Mucosa of gallbladder (tissue), 1 donor: Measurements from ENCODE around the gene ANO8. TPM values are rescaled to one million over a fixed set of nuclear protein-coding genes. Genes with fewer than 3 reads are reported as not detected.
"Not testable (repeated sequence)": the region's sequence is repeated elsewhere in the genome, so short reads cannot be mapped to it uniquely, and the experiment has no call there.

Experiments used
- DNase-seq: peaks from one replicate; pipeline ENCODE4 v3.0.0-alpha.2; 2020; ENCODE audit warnings: low spot score
- total RNA-seq: library from RNA; stranded (reverse); gene quantifications from one replicate; pipeline ENCODE4 v1.2.1, GENCODE V29; 2021
- donor health status: DM: no; HTN: no; CAD: no.

Gene ANO8, protein sequence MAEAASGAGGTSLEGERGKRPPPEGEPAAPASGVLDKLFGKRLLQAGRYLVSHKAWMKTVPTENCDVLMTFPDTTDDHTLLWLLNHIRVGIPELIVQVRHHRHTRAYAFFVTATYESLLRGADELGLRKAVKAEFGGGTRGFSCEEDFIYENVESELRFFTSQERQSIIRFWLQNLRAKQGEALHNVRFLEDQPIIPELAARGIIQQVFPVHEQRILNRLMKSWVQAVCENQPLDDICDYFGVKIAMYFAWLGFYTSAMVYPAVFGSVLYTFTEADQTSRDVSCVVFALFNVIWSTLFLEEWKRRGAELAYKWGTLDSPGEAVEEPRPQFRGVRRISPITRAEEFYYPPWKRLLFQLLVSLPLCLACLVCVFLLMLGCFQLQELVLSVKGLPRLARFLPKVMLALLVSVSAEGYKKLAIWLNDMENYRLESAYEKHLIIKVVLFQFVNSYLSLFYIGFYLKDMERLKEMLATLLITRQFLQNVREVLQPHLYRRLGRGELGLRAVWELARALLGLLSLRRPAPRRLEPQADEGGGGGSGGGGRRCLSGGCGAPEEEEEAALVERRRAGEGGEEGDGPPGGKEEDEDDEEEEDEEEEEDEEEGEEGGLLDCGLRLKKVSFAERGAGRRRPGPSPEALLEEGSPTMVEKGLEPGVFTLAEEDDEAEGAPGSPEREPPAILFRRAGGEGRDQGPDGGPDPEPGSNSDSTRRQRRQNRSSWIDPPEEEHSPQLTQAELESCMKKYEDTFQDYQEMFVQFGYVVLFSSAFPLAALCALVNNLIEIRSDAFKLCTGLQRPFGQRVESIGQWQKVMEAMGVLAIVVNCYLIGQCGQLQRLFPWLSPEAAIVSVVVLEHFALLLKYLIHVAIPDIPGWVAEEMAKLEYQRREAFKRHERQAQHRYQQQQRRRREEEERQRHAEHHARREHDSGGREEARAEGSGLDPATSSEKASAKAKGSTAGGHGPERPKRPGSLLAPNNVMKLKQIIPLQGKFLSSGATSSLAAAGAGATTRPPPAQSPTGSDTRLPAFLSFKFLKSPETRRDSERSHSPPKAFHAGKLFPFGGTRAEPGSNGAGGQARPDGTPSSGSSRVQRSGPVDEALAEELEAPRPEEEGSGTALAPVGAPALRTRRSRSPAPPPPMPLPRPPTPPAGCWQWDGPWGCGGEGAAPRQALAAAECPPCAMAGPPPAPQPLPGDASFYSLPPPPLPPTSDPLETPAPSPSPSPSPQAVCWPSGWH
- 33.2 TPM for total RNA-seq

DNA sequence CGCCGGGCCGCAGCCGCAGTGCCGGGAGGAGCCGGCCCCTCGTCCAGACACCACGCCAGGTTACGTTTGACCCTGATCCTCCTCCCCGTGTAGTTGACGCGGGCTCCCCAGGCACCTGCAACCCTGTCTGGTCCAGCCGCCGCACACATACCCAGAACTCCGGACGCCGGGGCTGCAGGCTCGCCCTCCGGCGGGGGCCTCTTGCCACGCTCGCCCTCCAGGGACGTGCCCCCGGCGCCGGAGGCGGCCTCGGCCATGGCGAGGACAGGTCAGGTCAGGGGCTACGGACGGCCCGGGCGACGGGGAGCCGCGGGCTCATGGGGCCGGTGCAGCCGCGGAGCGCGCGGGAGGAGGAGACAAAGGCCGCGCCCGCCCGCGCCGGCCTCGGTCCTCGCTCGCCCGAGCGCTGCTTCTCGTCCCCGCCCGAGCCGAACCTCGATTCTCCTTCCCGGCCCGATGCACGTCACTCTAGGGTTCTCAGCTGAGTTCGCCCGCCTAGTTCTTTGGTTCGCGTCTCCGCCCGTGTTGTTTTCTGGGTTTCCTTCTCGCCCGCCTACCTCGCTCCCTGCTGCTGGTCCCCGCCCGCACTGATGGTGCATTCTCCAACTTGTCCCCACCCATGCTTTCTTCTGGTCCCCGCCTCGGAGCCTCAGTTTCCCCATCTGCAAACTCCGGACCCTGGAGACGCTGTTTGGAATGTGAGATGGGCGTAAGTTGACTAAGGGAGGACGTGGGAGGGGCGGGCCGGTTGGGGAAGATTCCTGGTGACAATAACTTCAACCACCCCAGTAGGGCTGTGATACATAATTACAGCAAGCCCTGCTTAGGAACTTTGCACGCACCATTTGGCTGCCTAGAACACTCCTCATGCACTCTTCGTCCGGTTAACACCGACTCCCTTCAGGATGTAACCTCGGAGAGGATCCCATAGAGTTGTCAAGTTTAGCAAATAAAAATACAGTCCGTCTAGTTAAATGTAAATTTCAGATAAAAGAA, at the start of gene ANO8:
Gene ANO8, minus strand, starts transcription at position 442 of the 996 bp plus-strand sequence. Its CDS starts 185 bp downstream, at position 257.
- peak; percentile 97 for DNase-seq

GRCh38 chr19:17380426-17381138, 45.9 kb upstream of the ANO8 start:
- DNase-seq = no peak

GRCh38 chr19:17379221-17379631, 44.6 kb upstream of the ANO8 start:
- no peak for DNase-seq

- no peak for DNase-seq
These were observed 43.6 kb upstream of the ANO8 start for GRCh38 chr19:17378271-17378670.

DNA sequence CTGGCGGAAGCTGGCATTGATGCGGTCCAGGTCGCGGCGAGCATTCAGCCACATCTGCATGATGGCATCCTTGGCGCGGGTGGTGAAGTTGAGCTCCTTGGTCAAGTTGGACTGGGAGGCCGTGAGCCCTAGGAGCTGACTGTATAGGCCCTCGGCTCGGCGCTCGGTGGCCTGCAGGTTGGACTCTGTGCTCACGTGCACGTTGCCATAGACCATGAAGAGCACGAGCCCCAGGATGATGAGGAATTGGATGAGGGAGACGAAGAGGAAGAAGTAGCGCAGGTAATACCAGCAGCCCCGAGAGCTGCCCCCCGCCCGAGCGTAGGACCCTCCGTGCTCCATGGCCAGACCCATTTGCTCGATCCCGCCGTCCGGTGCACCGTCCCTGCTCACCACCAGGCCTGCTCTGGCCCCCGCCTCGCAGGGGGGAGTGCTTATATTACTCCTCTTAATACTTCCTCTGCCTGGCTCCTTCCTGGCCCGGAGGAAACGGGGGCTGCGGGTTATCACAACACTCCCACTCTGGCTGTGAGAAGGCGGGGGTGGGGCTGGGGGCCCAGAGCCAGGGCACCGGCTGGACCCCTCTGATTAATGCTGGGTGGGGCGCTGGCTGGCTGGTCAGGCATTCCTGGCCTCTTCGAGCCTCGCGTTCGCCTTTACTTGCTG, 42.4 kb upstream of the ANO8 start, which contains the start of gene PLVAP:
Gene PLVAP, minus strand, starts transcription at position 408 of the 666 bp plus-strand sequence. Its CDS starts 54 bp downstream, at position 354.
- DNase-seq = no peak

DNA sequence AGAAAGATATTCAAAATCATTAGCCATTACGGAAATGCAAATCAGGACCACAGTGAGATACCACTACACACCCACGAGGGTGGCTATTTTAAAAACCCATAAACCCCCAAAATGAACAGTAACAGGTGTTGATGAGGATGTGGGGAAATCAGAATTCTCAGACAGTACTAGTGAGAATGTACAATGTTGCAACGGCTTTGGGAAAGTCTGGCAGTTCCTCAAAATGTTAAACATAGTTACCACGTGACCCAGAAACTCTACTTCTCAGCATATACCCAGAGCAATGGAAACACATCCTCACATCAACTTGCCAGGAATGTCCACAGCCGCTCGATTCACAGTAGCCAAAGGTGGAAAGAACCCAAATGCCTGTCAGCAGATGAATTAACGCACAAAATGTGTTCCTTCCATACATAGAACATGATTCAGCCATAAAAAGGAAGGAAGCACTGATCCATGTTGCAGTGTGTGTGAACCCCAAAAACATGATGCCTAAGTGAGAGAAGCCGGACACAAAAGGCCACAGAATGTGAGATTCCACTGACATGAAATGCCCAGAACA, 35.5 kb upstream of the ANO8 start:
- DNase-seq = no peak

DNA sequence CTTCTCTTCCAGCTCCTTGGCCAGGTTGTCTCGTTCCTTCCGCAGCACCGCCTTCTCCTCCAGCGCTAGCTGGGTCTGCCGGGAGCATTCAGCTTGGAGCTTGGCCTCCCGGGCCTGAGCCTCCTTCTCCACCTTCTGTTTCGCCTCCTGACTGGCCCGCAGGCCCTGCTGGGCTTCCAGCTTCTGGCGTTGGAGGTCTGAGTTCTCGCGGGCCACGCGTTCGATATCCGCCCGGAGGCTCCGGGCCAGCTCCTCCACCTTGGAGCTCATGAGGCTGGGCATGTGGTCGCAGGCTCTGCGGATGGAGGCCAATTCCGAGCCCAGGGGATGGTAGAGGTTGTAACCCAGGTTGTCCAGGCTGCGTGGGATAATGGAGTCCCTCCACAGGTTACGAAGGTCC, 30.7 kb upstream of the ANO8 start:
- no peak for DNase-seq

GRCh38 chr19:17363852-17364605, 29.4 kb upstream of the ANO8 start:
- not testable (repeated sequence) for DNase-seq

DNA sequence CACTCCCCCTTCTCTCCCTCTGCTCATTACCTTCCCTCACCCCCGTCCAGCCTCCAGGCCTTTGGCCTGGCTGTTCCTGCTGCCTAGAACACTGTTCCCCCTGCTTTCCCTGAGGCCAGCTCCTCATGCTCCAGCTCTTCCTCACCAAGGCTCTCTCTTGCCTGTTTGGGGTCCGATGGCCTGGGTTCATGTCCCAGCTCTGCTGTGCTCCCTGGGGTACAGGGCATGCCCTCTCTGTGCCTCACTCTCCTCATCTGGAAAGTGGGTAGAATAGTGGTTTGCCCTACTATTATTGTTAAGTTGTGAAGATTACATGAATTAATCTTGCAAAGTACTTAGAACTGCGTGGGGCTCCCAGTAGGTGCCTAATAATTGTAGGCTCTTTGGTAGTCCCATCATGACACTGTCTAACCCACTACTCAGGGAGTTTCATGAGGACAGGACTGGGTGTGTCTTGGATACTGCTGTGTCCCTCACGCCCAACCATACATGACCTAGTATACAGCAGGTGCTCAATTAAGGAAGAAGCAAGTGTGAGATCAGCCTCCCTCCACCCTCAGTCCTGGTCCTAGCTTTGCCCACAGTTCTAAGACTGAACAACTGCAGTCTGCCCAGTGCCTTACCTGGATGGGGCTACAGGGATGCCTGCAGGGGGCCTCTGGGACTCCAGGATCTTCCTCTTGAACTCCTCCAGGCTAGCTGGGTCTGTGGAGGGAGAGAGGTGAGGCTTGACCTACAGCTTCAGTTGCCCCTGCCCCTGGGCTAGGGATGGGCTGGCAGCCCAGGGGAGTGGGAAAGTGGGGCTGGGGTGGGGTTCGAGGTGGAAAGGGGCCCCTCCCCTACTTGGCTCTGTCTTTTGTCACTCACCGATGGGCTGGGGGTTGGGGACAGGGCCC, 25.5 kb upstream of the ANO8 start:
- DNase-seq = no peak

DNA sequence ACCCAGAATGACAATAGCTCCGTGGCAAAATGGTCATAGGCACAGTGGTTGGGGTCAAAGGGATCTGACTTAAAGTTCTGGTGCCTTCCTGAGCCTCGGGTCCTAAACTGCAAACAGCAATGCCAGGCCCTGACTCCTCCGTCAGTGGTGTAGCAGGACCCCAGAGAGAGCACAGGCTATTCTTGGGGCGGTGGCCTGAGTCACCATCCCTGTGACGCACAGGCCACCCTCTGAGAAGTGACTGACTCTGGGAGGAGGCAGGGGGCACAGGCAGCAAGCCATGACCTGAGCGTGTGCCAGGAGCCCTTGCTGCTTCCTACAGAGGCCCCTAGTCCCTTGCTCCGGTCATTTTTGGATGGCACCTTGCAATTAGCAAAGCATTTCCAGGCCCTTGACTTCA, 23.7 kb upstream of the ANO8 start:
- no peak for DNase-seq

DNA sequence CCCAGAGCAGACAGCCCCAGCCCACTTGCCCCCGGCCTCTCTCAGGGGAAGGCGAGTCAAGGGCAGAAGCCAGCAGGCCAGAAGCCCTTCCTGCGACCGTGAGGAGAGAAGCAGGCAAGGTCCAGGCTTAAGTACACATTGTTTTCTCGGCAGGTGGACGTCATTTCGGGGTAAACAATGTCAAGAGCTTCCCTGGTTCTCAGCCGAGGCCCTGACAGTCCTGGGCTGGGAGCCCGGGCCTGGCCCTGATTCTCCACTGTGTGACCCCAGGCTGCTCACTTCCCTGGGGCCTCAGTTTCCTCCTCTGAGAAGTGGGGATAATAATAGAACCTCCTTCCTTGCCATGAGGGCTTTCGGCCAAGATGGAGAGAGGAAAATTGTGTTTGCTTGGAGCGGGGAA, 23.1 kb upstream of the ANO8 start:
- DNase-seq = no peak

DNA sequence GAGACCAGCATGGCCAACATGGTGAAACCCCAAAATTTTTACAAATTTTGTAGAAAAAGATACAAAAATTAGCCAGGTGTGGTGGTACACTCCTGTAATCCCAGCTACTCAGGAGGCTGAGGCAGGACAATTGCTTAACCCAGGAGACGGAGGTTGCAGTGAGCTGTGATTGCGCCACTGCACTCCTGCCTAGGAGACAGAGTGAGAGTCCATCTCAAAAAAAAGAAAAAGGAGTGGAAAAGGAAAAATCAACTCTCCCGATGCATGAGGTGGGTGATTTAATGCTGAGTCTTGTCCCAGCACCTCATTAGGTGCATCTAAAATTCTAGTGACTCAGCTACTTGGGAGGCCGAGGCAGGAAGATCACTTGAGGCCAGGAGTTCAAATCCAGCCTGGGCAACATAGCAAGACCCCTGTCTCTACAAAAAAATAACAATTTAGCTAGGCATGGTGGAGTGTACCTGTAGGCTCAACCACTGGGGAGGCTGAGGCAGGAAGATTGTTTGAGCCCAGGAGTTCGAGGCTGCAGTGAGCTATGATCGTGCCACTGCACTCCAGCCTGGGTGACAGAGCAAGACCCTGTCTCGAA, 22.5 kb upstream of the ANO8 start:
- DNase-seq = no peak

- no peak for DNase-seq
These were observed 18.7 kb upstream of the ANO8 start for GRCh38 chr19:17353386-17353785.

- no peak for DNase-seq
These were observed 18.1 kb upstream of the ANO8 start for GRCh38 chr19:17352608-17353280.

DNA sequence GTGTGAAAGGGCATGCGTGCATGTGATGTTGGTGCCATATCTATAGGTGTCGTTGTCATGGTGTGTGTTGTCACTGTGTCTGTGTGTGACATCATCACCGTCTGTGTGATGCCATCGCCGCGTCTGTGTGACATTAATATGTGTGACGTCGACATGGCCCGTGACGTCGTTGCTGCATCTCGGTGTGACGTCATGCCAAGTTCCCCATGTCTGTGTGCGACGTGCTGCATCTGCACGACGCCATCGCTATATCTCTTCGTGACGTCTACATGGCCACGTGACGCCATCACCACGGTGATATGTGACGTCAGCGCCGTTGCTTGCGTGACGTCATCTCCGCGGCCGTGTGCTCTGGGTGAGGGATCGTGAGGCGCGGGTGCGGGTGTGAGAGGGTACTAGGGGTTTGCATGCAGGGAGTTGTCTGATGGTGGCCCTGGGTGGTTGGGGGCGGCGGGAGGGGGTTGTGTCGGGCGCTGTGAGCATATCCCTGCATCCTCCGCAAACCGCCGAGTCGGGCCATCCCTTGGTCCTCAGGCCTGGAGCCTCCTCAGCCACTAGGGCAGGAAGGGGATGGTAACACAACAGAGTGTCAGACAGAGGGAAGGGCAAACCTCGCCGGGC, 17.3 kb upstream of the ANO8 start:
- no peak for DNase-seq

GRCh38 chr19:17348700-17349099, 14.0 kb upstream of the ANO8 start:
- no peak for DNase-seq
